CD8-positive, alpha-beta memory T cell (primary cell): ENCODE data around the gene WAPL. TPM values are rescaled to one million over a fixed set of nuclear protein-coding genes. Genes with fewer than 3 reads are reported as not detected.

Source experiments
- CTCF ChIA-PET: fragments of 350-600 bp; sonication (Branson Sonifier 250); formaldehyde crosslinking; loops from one replicate; lab custom pipeline; 2021; ENCODE audit warnings: antibody characterized with exemption; lab: Charles Lee
- POLR2A ChIA-PET: fragments of 350-600 bp; sonication (Branson Sonifier 250); formaldehyde crosslinking; loops from one replicate; lab custom pipeline; 2021; ENCODE audit warnings: antibody characterized with exemption; lab: Charles Lee
- DNase-seq, 5 donors: peaks; one replicate each; pipeline versions ENCODE4 v3.0.0 to v3.0.0-alpha.2; 2020 to 2022; ENCODE audit warnings: mixed read lengths in 1 of 5
- H3K27ac ChIP-seq: one replicate; pipeline ENCODE4 v1.7.0; 2013; ENCODE audit warnings: low read depth, mild to moderate bottlenecking, low read length, moderate library complexity
- H3K27me3 ChIP-seq: 2 replicates; pipeline ENCODE4 v1.7.0; 2013; ENCODE audit warnings: low read length, mild to moderate bottlenecking; ENCODE audit not compliant: insufficient read depth, poor library complexity, severe bottlenecking
- H3K36me3 ChIP-seq: 2 replicates; pipeline ENCODE4 v1.7.0; 2013; ENCODE audit warnings: mild to moderate bottlenecking, low read length, moderate library complexity; ENCODE audit not compliant: insufficient read depth
- H3K4me1 ChIP-seq: 2 replicates; pipeline ENCODE4 v1.7.0; 2013; ENCODE audit warnings: mild to moderate bottlenecking, low read length, moderate library complexity; ENCODE audit not compliant: insufficient read depth
- H3K4me3 ChIP-seq: 2 replicates; pipeline ENCODE4 v1.7.0; 2013; ENCODE audit warnings: mild to moderate bottlenecking, low read length
- H3K9me3 ChIP-seq: 2 replicates; pipeline ENCODE4 v1.7.0; 2013; ENCODE audit warnings: mild to moderate bottlenecking, low read length
- H3K27ac Mint-ChIP-seq, 8 donors: one replicate each; pipeline ENCODE4 v1.8.0; 2020 to 2021; ENCODE audit warnings: mixed read lengths in 8 of 8, mild to moderate bottlenecking in 6 of 8, inconsistent platforms in 3 of 8, moderate library complexity in 3 of 8
- H3K27me3 Mint-ChIP-seq, 2 donors: one replicate each; pipeline ENCODE4 v1.8.0; 2020 to 2021; ENCODE audit warnings: mixed read lengths in 2 of 2, mild to moderate bottlenecking in 1 of 2, moderate library complexity in 1 of 2
- H3K36me3 Mint-ChIP-seq, 3 donors: one replicate each; pipeline ENCODE4 v1.8.0; 2020 to 2021; ENCODE audit warnings: mixed read lengths in 3 of 3, inconsistent platforms in 1 of 3, mild to moderate bottlenecking in 1 of 3
- H3K4me1 Mint-ChIP-seq, 3 donors: one replicate each; pipeline ENCODE4 v1.8.0; 2020 to 2021; ENCODE audit warnings: mixed read lengths in 3 of 3, inconsistent platforms in 1 of 3, mild to moderate bottlenecking in 1 of 3
- H3K4me3 Mint-ChIP-seq, 7 donors: one replicate each; pipeline ENCODE4 v1.8.0; 2020 to 2021; ENCODE audit warnings: mixed read lengths in 7 of 7, mild to moderate bottlenecking in 6 of 7, moderate library complexity in 4 of 7, inconsistent platforms in 2 of 7
- H3K9me3 Mint-ChIP-seq, 5 donors: one replicate each; pipeline ENCODE4 v1.8.0; 2020 to 2022; ENCODE audit warnings: mixed read lengths in 5 of 5, mild to moderate bottlenecking in 3 of 5, moderate library complexity in 2 of 5, inconsistent platforms in 1 of 5
- polyA plus RNA-seq: library from polyadenylated mRNA; unstranded; fragments of 300-500 nt; fragmentation: Illumina TruSeq; gene quantifications from one replicate; pipeline ENCODE4 v1.2.3, GENCODE V29; 2021
- total RNA-seq, 2 experiments: library from RNA; stranded (reverse); gene quantifications; one replicate each; pipeline ENCODE4 v1.2.3, GENCODE V29; 2021

The WAPL gene
- total and polyA plus RNA-seq, 3 experiments from 2014 or later = 41.9 to 54.2 (median 49.7) TPM

- no peak overlapping the region for H3K4me3 ChIP-seq
- H3K4me3 Mint-ChIP-seq = no peak overlapping the region
- no peak overlapping the region for H3K27ac ChIP-seq
- ChIA-PET POLR2A (no interaction called here), CTCF (no interaction called here)
- H3K36me3 ChIP-seq = peaks cover 12% of the 10 kb centered on the region
- H3K27me3 ChIP-seq = no peaks in the 10 kb centered on the region
- DNase-seq = no peak
- H3K4me1 Mint-ChIP-seq = peaks cover 22 to 36% (median 29%) of the 10 kb centered on the region in 3 donors
- no peaks in the 10 kb centered on the region for H3K4me1 ChIP-seq
- H3K9me3 Mint-ChIP-seq = no peaks in the 10 kb centered on the region
- peak overlapping the region in 4 of 8 donors; percentile 5 to 68 (median 52) for H3K27ac Mint-ChIP-seq
- H3K9me3 ChIP-seq = no peaks in the 10 kb centered on the region
- H3K27me3 Mint-ChIP-seq = peaks cover 0 to 1% of the 10 kb centered on the region in 2 donors
- peaks cover 0 to 85% (median 34%) of the 10 kb centered on the region in 3 donors for H3K36me3 Mint-ChIP-seq
Measured at GRCh38 chr10:86450806-86451603, 70.6 kb downstream of the WAPL start.

GRCh38 chr10:86449926-86450558 lies 71.5 kb downstream of the WAPL start:
- peaks cover 13% of the 10 kb centered on the region for H3K36me3 ChIP-seq
- H3K4me3 Mint-ChIP-seq = no peak overlapping the region
- H3K9me3 Mint-ChIP-seq = no peaks in the 10 kb centered on the region
- no peaks in the 10 kb centered on the region for H3K4me1 ChIP-seq
- H3K9me3 ChIP-seq = no peaks in the 10 kb centered on the region
- H3K27me3 ChIP-seq = no peaks in the 10 kb centered on the region
- H3K27ac Mint-ChIP-seq = peak overlapping the region; percentile 13 to 79 (median 40)
- H3K36me3 Mint-ChIP-seq = peaks cover 0 to 86% (median 32%) of the 10 kb centered on the region in 3 donors
- ChIA-PET POLR2A (interaction anchor here (0.6 kb wide), 1 partner anchor 138 kb away, joined by 3 read pairs; no protein-coding TSS in a partner anchor), CTCF (interaction anchor here (1.1 kb wide), 1 partner anchor 135 kb away, joined by 4 read pairs; no protein-coding TSS in a partner anchor)
- no peak overlapping the region for H3K4me3 ChIP-seq
- peaks cover 0 to 1% of the 10 kb centered on the region in 2 donors for H3K27me3 Mint-ChIP-seq
- H3K27ac ChIP-seq = no peak overlapping the region
- peaks cover 22 to 36% (median 29%) of the 10 kb centered on the region in 3 donors for H3K4me1 Mint-ChIP-seq
- DNase-seq = no peak

- ChIA-PET CTCF (interaction anchor here (0.7 kb wide), 1 partner anchor 23 kb away, joined by 3 read pairs; no protein-coding TSS in a partner anchor), POLR2A (no interaction called here)
- no peak overlapping the region for H3K4me3 ChIP-seq
- peaks cover 0 to 1% of the 10 kb centered on the region in 2 donors for H3K27me3 Mint-ChIP-seq
- H3K27ac Mint-ChIP-seq = peak overlapping the region in 6 of 8 donors; percentile 21 to 78 (median 40)
- H3K4me1 ChIP-seq = no peaks in the 10 kb centered on the region
- H3K9me3 Mint-ChIP-seq = no peaks in the 10 kb centered on the region
- no peaks in the 10 kb centered on the region for H3K27me3 ChIP-seq
- DNase-seq = no peak
- peaks cover 22 to 36% (median 29%) of the 10 kb centered on the region in 3 donors for H3K4me1 Mint-ChIP-seq
- H3K9me3 ChIP-seq = no peaks in the 10 kb centered on the region
- peaks cover 10% of the 10 kb centered on the region for H3K36me3 ChIP-seq
- H3K4me3 Mint-ChIP-seq = peak overlapping the region in 1 of 7 donors; percentile 48
- peaks cover 0 to 89% (median 37%) of the 10 kb centered on the region in 3 donors for H3K36me3 Mint-ChIP-seq
- H3K27ac ChIP-seq = no peak overlapping the region
Measured at GRCh38 chr10:86447432-86447831, 74.2 kb downstream of the WAPL start.

GRCh38 chr10:86446987-86447386 lies 74.6 kb downstream of the WAPL start:
- Histone ChIP-seq H3K9me3 (no peaks in the 10 kb centered on the region), H3K36me3 (peaks cover 10% of the 10 kb centered on the region), H3K27ac (no peak overlapping the region), H3K4me3 (no peak overlapping the region), H3K4me1 (no peaks in the 10 kb centered on the region), H3K27me3 (no peaks in the 10 kb centered on the region)
- H3K4me3 Mint-ChIP-seq = no peak overlapping the region
- peaks cover 0 to 88% (median 36%) of the 10 kb centered on the region in 3 donors for H3K36me3 Mint-ChIP-seq
- CTCF ChIA-PET = no interaction called here
- DNase-seq = no peak
- peak overlapping the region in 6 of 8 donors; percentile 21 to 78 (median 35) for H3K27ac Mint-ChIP-seq
- H3K4me1 Mint-ChIP-seq = peaks cover 22 to 36% (median 29%) of the 10 kb centered on the region in 3 donors
- H3K9me3 Mint-ChIP-seq = no peaks in the 10 kb centered on the region
- POLR2A ChIA-PET = no interaction called here
- H3K27me3 Mint-ChIP-seq = peaks cover 0 to 1% of the 10 kb centered on the region in 2 donors

- Mint-ChIP-seq H3K27me3 (peaks cover 0 to 1% of the 10 kb centered on the region in 2 donors), H3K4me3 (no peak overlapping the region), H3K9me3 (no peaks in the 10 kb centered on the region), H3K36me3 (peaks cover under 1 to 88% (median 35%) of the 10 kb centered on the region in 3 donors), H3K4me1 (peaks cover 22 to 37% (median 29%) of the 10 kb centered on the region in 3 donors), H3K27ac (peak overlapping the region in 4 of 8 donors; percentile 62 to 78 (median 68))
- H3K4me3 ChIP-seq = no peak overlapping the region
- ChIA-PET CTCF (interaction anchor here (1.3 kb wide), 1 partner anchor 46 kb away, joined by 3 read pairs; no protein-coding TSS in a partner anchor), POLR2A (no interaction called here)
- peaks cover 14% of the 10 kb centered on the region for H3K36me3 ChIP-seq
- no peak overlapping the region for H3K27ac ChIP-seq
- no peaks in the 10 kb centered on the region for H3K4me1 ChIP-seq
- no peaks in the 10 kb centered on the region for H3K27me3 ChIP-seq
- H3K9me3 ChIP-seq = no peaks in the 10 kb centered on the region
- DNase-seq = no peak
Measured at GRCh38 chr10:86446440-86446839, 75.2 kb downstream of the WAPL start.

GRCh38 chr10:86443936-86444335 lies 77.7 kb downstream of the WAPL start:
- H3K27me3 ChIP-seq = no peaks in the 10 kb centered on the region
- H3K4me1 ChIP-seq = no peaks in the 10 kb centered on the region
- peaks cover 22% of the 10 kb centered on the region for H3K36me3 ChIP-seq
- Mint-ChIP-seq H3K9me3 (no peaks in the 10 kb centered on the region), H3K27ac (peak overlapping the region in 1 of 8 donors; percentile 38), H3K4me1 (peaks cover 24 to 35% (median 27%) of the 10 kb centered on the region in 3 donors), H3K36me3 (peaks cover 7 to 86% (median 29%) of the 10 kb centered on the region in 3 donors), H3K27me3 (peaks cover 0 to 1% of the 10 kb centered on the region in 2 donors), H3K4me3 (no peak overlapping the region)
- DNase-seq = no peak
- ChIA-PET POLR2A (no interaction called here), CTCF (interaction anchor here (0.7 to 1.4 kb wide), 2 partner anchors 31 to 44 kb away, joined by 3 to 4 read pairs; no protein-coding TSS in a partner anchor)
- H3K9me3 ChIP-seq = no peaks in the 10 kb centered on the region
- no peak overlapping the region for H3K27ac ChIP-seq
- H3K4me3 ChIP-seq = no peak overlapping the region

- H3K4me3 Mint-ChIP-seq = no peak overlapping the region
- peaks cover 22 to 31% (median 27%) of the 10 kb centered on the region in 3 donors for H3K4me1 Mint-ChIP-seq
- no peaks in the 10 kb centered on the region for H3K9me3 Mint-ChIP-seq
- Histone ChIP-seq H3K36me3 (peaks cover 22% of the 10 kb centered on the region), H3K9me3 (no peaks in the 10 kb centered on the region), H3K27ac (no peak overlapping the region), H3K4me3 (no peak overlapping the region), H3K27me3 (no peaks in the 10 kb centered on the region), H3K4me1 (no peaks in the 10 kb centered on the region)
- POLR2A ChIA-PET = no interaction called here
- DNase-seq = no peak
- peaks cover 7 to 86% (median 34%) of the 10 kb centered on the region in 3 donors for H3K36me3 Mint-ChIP-seq
- H3K27me3 Mint-ChIP-seq = peaks cover 0 to 1% of the 10 kb centered on the region in 2 donors
- CTCF ChIA-PET = no interaction called here
- H3K27ac Mint-ChIP-seq = no peak overlapping the region
Measured at GRCh38 chr10:86443069-86443468, 78.5 kb downstream of the WAPL start.
